ENCODE measurements around the gene ZNF175.
A peak's percentile ranks its signal among the peaks of the same experiment; 100 is the strongest.

The ZNF175 gene

DNA sequence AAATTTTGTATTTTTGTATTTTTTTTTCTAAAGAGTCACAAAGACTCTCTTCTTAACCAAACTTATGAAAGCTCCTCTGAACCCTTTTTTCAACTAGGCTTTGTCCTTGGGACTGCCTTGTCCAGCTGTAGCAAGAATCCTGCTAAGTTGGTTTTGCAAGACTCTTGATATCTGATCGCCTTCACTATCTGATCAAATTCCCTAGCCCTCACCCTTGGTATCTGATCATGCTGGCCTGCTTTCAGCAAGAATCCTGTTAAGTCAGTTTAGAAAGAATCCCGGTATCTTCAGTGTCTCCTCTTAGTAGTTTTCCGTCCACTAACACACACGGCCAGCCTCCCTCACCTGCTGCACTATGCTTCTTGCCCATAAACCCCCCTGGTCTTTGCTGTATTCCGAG is 61.0 kb downstream of the ZNF175 start:
- no peak for DNase-seq (ENCODE audit: low read depth)
- no peak overlapping the region for H3K4me3 ChIP-seq (ENCODE audit: low read length)
- TF ChIP-seq, protein P1, sequence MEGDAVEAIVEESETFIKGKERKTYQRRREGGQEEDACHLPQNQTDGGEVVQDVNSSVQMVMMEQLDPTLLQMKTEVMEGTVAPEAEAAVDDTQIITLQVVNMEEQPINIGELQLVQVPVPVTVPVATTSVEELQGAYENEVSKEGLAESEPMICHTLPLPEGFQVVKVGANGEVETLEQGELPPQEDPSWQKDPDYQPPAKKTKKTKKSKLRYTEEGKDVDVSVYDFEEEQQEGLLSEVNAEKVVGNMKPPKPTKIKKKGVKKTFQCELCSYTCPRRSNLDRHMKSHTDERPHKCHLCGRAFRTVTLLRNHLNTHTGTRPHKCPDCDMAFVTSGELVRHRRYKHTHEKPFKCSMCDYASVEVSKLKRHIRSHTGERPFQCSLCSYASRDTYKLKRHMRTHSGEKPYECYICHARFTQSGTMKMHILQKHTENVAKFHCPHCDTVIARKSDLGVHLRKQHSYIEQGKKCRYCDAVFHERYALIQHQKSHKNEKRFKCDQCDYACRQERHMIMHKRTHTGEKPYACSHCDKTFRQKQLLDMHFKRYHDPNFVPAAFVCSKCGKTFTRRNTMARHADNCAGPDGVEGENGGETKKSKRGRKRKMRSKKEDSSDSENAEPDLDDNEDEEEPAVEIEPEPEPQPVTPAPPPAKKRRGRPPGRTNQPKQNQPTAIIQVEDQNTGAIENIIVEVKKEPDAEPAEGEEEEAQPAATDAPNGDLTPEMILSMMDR (conservative IDR thresholded peaks at IDR 0.05; ENCODE audit: low read length) = no peak

DNA sequence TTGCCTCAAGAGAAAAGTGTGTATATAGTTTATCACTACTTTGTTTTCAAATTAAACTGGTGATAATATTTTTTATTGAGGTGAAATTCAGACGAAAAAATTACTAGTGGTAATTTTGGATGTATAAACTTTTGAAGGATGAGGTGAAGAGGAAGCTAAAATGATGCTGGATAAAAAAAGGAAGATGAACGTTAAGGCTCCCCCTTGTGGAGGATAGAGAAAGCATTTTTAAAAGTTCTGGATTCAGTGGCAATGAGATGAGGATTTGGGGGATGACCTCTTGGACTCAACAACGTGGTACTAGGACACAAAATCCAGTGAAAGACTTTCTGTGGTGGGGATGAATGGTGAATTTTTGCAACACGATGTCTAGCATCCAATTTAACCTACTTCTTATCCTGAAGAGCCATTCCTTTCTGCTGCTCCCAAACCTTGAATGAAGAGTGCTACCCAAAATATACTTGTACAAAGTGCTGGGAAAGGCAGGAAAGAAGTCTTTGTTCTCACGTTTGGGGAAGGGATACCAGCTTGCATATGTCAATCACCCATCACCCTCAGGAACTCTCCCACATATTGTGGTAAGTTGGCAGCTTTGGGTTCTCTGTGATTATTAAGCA is 66.4 kb downstream of the ZNF175 start:
- H3K4me3 ChIP-seq (ENCODE audit: low read length) = no peak overlapping the region
- TF ChIP-seq, protein P1 (conservative IDR thresholded peaks at IDR 0.05; ENCODE audit: low read length) = peak; percentile 47
- DNase-seq (ENCODE audit: low read depth) = no peak

DNA sequence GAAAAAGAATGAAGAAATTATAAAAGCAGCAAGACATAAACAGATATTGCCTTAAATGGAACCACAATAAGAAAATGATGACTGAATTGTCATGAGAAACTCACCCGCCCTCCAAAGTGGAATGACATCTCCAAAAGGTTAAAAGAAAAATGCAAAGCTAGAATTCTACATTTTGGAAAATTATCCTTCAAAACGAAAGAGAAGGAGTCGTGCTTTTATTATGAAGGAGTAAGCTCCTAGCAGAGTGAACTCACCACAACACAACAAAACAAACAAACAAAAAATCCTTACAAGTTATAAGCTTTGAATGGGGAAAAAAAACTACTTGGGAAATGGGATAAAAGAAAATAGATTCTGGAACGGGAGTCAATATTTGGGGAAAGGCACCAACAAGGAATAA is 68.8 kb downstream of the ZNF175 start:
- no peak for DNase-seq (ENCODE audit: low read depth)
- no peak overlapping the region for H3K4me3 ChIP-seq (ENCODE audit: low read length)
- TF ChIP-seq, protein P1 (conservative IDR thresholded peaks at IDR 0.05; ENCODE audit: low read length) = no peak

DNA sequence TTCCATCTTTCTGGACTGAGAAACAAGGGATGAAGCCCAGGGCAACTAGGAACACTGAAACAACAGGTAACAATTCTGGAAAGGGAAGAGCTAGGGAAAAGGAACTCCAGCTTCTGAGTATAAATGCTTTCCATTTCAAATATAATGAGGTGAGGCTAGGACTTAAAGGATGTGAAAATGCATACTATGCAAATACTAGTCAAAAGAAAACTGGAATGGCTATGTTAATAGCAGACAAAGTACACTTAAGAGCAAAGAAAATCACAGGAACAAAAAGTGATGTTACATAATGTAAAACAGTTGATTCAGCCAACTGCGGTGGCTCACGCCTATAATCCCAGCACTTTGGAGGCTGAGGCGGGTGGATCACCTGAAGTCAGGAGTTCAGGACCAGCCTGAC is 69.3 kb downstream of the ZNF175 start:
- DNase-seq (ENCODE audit: low read depth) = no peak
- H3K4me3 ChIP-seq (ENCODE audit: low read length) = no peak overlapping the region
- TF ChIP-seq, protein P1 (conservative IDR thresholded peaks at IDR 0.05; ENCODE audit: low read length) = no peak

DNA sequence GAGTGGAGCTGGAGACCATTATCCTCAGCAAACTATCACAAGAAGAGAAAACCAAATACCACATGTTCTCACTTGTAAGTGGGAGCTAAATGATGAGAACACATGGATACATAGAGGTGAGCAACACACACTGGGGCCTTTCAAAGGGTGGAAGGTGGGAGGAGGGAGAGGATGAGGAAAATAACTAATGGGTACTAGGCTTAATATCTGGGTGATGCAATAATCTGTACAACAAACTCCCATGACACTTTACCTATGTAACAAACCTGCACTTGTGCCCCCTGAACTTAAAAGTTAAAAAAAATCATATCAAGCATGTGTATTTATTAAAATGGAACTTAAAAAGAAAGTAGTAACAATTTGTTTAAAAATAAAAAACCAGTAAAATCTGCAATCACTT is 70.6 kb downstream of the ZNF175 start:
- no peak for DNase-seq (ENCODE audit: low read depth)
- no peak overlapping the region for H3K4me3 ChIP-seq (ENCODE audit: low read length)
- TF ChIP-seq, protein P1 (conservative IDR thresholded peaks at IDR 0.05; ENCODE audit: low read length) = no peak

All from AG10803 (cell line).